Gastrocnemius medialis (tissue), 4 donors: ENCODE measurements around the gene SERINC5. TPM values are rescaled to one million over a fixed set of nuclear protein-coding genes. Genes with fewer than 3 reads are reported as not detected.
"Not testable (repeated sequence)": the region's sequence is repeated elsewhere in the genome, so short reads cannot be mapped to it uniquely, and the experiment has no call there.

Experiments
- ATAC-seq, 2 donors: fragments of 150-250 bp; one replicate each; pipeline ENCODE4 v1.9.1; 2016
- DNase-seq, 2 donors: peaks; one replicate each; pipeline ENCODE4 v3.0.0-alpha.2; 2019
- H3K27ac ChIP-seq, 4 donors: fragments of 200-600 bp; sonication (generic); 1 replicate in 1 of 4; 2 replicates in 3 of 4; pipeline ENCODE4 v1.5.1; 2016 to 2018; ENCODE audit warnings: mild to moderate bottlenecking in 2 of 4, moderate library complexity in 1 of 4
- H3K27me3 ChIP-seq, 3 donors: fragments of 200-600 bp; sonication (generic) in 2 of 3; 1 replicate in 1 of 3; 2 replicates in 2 of 3; pipeline versions ENCODE4 v1.5.1 to v1.6.0; 2016 to 2019; ENCODE audit warnings: mild to moderate bottlenecking in 1 of 3, moderate library complexity in 1 of 3
- H3K36me3 ChIP-seq, 2 donors: fragments of 200-600 bp; sonication (generic) in 1 of 2; one replicate each; pipeline ENCODE4 v1.5.1; 2017 to 2018
- H3K4me1 ChIP-seq, 2 donors: fragments of 200-600 bp; sonication (generic) in 1 of 2; one replicate each; pipeline ENCODE4 v1.5.1; 2016 to 2017; ENCODE audit warnings: mild to moderate bottlenecking in 2 of 2
- H3K4me3 ChIP-seq, 4 donors: fragments of 200-600 bp; sonication (generic) in 3 of 4; 1 replicate in 1 of 4; 2 replicates in 3 of 4; pipeline ENCODE4 v1.5.1; 2016 to 2019; ENCODE audit warnings: mild to moderate bottlenecking in 2 of 4
- H3K9me3 ChIP-seq, 3 donors: fragments of 200-600 bp; sonication (generic) in 2 of 3; 1 replicate in 1 of 3; 2 replicates in 2 of 3; pipeline ENCODE4 v1.5.1; 2016 to 2019
- CTCF ChIP-seq, 5 experiments: fragments of 450-650 bp in 3 of 5; fragments of 200-600 bp in 2 of 5; sonication (generic) in 2 of 5; IDR thresholded peaks in 4 of 5; conservative IDR thresholded peaks in 1 of 5; 1 replicate in 4 of 5; 2 replicates in 1 of 5; pipeline ENCODE4 v1.5.1; 2016 to 2019; ENCODE audit warnings: antibody characterized with exemption in 5 of 5, mild to moderate bottlenecking in 3 of 5, moderate library complexity in 3 of 5
- POLR2A ChIP-seq, 2 donors: fragments of 450-650 bp; IDR thresholded peaks; one replicate each; pipeline ENCODE4 v1.6.1; 2017; ENCODE audit warnings: antibody characterized with exemption in 2 of 2, mild to moderate bottlenecking in 2 of 2, moderate library complexity in 2 of 2
- in situ Hi-C, 4 donors: fragments of 200-750 bp; cut with MboI; loops; one replicate each; pipeline versions ENCODE4 v1.15.0 to v1.8.0; 2017; ENCODE audit warnings: low sequenced_read_pairs in 4 of 4
- intact Hi-C: fragments of 100-400 bp; cut with DNase I; formaldehyde crosslinking; loops from one replicate; pipeline ENCODE4 v1.15.1; 2023; ENCODE audit warnings: low total_unique reads
- total RNA-seq, 4 donors: library from RNA; depleted of rRNA; stranded (reverse); fragments of >200 nt; gene quantifications; one replicate each; pipeline versions ENCODE4 v1.1.0 to v1.2.3, GENCODE V29; 2016

Gene SERINC5
- total RNA-seq, 4 donors from 2014 or later = 1.4 to 5.3 (median 3.0) TPM

DNA sequence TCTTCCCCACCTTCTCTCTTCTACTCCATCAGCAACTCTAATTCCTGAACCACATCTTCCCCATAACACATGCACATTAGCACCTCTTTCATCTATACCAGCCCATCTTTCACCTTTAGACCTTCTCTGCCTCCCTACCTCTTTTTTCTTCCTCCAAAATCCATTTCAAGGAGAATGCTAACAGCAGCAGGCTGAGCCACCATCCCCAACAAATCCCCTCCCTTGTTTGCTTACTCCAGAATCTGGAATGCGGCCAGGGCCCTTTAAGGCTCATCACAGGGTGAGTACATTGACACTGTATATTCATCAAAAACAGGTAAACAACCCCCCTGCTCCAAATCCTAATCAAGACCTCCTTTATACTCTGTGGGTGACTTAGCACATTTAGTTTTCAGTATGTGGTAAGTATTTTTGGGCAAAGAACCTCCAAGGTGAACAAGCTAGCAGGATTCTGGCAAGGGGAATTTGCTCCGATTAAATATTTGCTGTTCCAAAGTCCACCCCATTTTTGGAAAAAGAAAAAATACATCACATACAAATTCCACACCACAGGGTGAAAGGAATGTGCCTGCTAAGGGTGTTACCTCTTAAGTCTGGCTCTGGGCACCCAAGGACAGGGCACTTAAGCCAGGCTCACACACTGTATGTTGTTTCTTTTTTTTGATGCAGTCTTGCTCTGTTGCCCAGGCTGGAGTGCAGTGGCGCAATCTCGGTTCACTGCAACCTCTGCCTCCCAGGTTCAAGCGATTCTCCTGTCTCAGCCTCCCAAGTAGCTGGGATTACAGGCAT is 71.4 kb downstream of the SERINC5 start:
- ATAC-seq (no peak), DNase-seq (no peak)
- H3K27me3 ChIP-seq = no peaks in the 10 kb centered on the region
- no peaks in the 10 kb centered on the region for H3K9me3 ChIP-seq
- H3K27ac ChIP-seq = no peak overlapping the region
- no peak overlapping the region for H3K4me3 ChIP-seq
- no peak for TF ChIP-seq CTCF (IDR thresholded peaks at IDR 0.05 in 4 of 5, conservative IDR thresholded peaks at IDR 0.05 in 1 of 5)
- no peak for TF ChIP-seq POLR2A (IDR thresholded peaks at IDR 0.05)
- in situ Hi-C loops = no loop called here
- no peaks in the 10 kb centered on the region for H3K36me3 ChIP-seq
- peaks cover 3 to 4% of the 10 kb centered on the region in 2 donors for H3K4me1 ChIP-seq
- intact Hi-C loops = no loop called here

DNA sequence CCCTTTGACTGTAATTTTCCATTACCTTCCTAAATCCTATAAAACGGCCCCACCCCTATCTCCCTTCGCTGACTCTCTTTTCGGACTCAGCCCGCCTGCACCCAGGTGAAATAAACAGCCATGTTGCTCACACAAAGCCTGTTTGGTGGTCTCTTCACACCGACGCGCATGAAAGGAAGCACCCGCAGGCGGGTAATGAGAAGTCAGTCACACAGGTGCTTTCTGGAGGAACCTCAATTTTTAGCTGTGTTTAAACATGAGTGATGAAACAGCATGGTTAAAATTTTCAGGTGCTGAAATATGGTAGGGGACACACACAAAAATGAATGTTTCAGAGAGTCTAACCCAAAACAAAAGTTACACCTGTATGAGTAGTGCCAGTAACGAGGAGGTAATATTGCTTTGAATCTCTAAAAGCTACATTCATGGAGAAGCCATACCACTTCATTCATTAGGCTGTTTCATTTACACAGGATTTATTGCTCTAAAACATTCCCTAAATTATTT is 72.1 kb downstream of the SERINC5 start:
- H3K27ac ChIP-seq, intact Hi-C loops, in situ Hi-C loops: not testable (repeated sequence)

GRCh38 chr5:80182809-80183580 is 72.9 kb downstream of the SERINC5 start:
- in situ Hi-C loops (no loop called here), intact Hi-C loops (no loop called here)
- no peak for TF ChIP-seq CTCF (IDR thresholded peaks at IDR 0.05 in 4 of 5, conservative IDR thresholded peaks at IDR 0.05 in 1 of 5)
- TF ChIP-seq POLR2A (IDR thresholded peaks at IDR 0.05) = no peak
- DNase-seq (no peak), ATAC-seq (no peak)
- H3K9me3 ChIP-seq = no peaks in the 10 kb centered on the region
- H3K36me3 ChIP-seq = no peaks in the 10 kb centered on the region
- H3K4me1 ChIP-seq = peaks cover 3 to 4% of the 10 kb centered on the region in 2 donors
- H3K27ac ChIP-seq = peak overlapping the region in 1 of 4 donors; percentile 4
- H3K27me3 ChIP-seq = no peaks in the 10 kb centered on the region
- H3K4me3 ChIP-seq = no peak overlapping the region

More for the DNA sequence above, 72.1 kb downstream of the SERINC5 start:
- not testable (repeated sequence) for H3K4me1 ChIP-seq, H3K36me3 ChIP-seq, H3K4me3 ChIP-seq, H3K9me3 ChIP-seq, H3K27me3 ChIP-seq, DNase-seq, ATAC-seq

GRCh38 chr5:80181618-80182211 is 74.1 kb downstream of the SERINC5 start:
- Histone ChIP-seq H3K27me3 (no peaks in the 10 kb centered on the region), H3K4me3 (no peak overlapping the region), H3K9me3 (no peaks in the 10 kb centered on the region), H3K27ac (no peak overlapping the region), H3K36me3 (peaks cover 0 to 3% of the 10 kb centered on the region in 2 donors), H3K4me1 (peaks cover 3% of the 10 kb centered on the region in 2 donors)
- in situ Hi-C loops = no loop called here
- no peak for DNase-seq
- ATAC-seq = no peak
- no peak for TF ChIP-seq CTCF (IDR thresholded peaks at IDR 0.05 in 4 of 5, conservative IDR thresholded peaks at IDR 0.05 in 1 of 5)
- intact Hi-C loops = no loop called here

DNA sequence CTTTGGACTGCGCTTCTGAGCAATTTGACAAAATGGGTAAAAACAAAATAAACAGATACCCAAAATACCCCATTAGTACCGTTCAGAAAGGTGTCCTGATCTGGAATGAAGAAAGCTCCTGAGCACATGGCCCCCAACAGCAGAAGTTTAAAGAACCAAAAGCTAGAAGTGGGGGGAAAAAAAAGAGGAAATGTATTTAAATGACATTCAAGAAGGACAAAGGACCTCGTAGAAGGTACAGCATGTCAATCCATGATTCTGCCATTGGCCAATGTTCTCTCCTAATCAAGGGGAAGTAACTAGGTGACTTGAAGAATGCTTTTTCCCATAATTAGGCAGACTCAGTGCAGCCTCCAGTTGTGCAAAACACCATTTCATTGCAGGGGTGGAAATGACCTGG is 78.6 kb downstream of the SERINC5 start:
- Histone ChIP-seq H3K9me3 (no peaks in the 10 kb centered on the region), H3K27me3 (no peaks in the 10 kb centered on the region), H3K27ac (no peak overlapping the region), H3K4me1 (no peaks in the 10 kb centered on the region), H3K36me3 (peaks cover 0 to 12% of the 10 kb centered on the region in 2 donors), H3K4me3 (no peak overlapping the region)
- DNase-seq (no peak), ATAC-seq (no peak)
- in situ Hi-C loops (no loop called here), intact Hi-C loops (no loop called here)
- no peak for TF ChIP-seq CTCF (IDR thresholded peaks at IDR 0.05 in 4 of 5, conservative IDR thresholded peaks at IDR 0.05 in 1 of 5)
